Measurements from ENCODE around the gene SERINC1. TPM values are rescaled to one million over a fixed set of nuclear protein-coding genes. Genes with fewer than 3 reads are reported as not detected.

Gene SERINC1
- total RNA-seq, 1 donor from 2014 or later = 136 TPM

DNA sequence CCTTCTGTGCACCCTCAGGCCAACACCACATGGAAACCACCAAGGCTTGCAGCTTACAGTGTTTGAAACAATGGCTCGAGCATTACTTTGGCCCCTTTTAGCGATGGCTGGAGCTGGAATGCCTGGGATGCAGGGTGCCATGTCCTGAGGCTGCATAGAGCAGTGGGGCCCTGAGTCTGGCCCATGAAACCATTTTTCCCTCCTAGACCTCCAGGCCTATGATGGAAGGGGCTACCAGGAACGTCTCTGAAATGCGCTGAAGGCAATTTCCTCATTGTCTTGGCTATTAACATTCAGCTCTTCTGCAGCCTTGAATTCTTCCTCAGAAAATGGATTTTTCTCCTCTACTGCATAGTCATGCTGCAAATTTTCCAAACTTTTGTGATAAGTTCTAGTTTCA, 29.9 kb upstream of the SERINC1 start:
- Histone ChIP-seq H2AFZ (replicated peaks) (no peak overlapping the region), H3F3A (ENCODE audit: low read depth) (peaks cover 7% of the 10 kb centered on the region), H3K27me3 (no peaks in the 10 kb centered on the region), H3K36me3 (peaks cover 54% of the 10 kb centered on the region), H3K79me2 (ENCODE audit: low read depth) (peaks cover 97% of the 10 kb centered on the region), H3K4me2 (no peak overlapping the region), H3K9ac (no peak overlapping the region), H3K9me3 (ENCODE audit: low read depth) (peaks cover 69% of the 10 kb centered on the region), H3K4me3 (no peak overlapping the region), H3K27ac (no peak overlapping the region), H3K4me1 (no peaks in the 10 kb centered on the region), H4K20me1 (ENCODE audit: low read depth) (no peaks in the 10 kb centered on the region)
- peaks cover 3% of the 10 kb centered on the region for H3K27me3 Mint-ChIP-seq (ENCODE audit: insufficient read depth, low read depth)
- peaks cover 16% of the 10 kb centered on the region for H3K36me3 Mint-ChIP-seq
- no peaks in the 10 kb centered on the region for H3K4me1 Mint-ChIP-seq
- H3K27ac Mint-ChIP-seq = no peak overlapping the region
- no peak for DNase-seq (ENCODE audit: low spot score)
- TF ChIP-seq EZH2 (IDR thresholded peaks at IDR 0.05) (no peak), EZH2phosphoT487 (IDR thresholded peaks at IDR 0.05) (no peak)
- TF ChIP-seq, protein P1, sequence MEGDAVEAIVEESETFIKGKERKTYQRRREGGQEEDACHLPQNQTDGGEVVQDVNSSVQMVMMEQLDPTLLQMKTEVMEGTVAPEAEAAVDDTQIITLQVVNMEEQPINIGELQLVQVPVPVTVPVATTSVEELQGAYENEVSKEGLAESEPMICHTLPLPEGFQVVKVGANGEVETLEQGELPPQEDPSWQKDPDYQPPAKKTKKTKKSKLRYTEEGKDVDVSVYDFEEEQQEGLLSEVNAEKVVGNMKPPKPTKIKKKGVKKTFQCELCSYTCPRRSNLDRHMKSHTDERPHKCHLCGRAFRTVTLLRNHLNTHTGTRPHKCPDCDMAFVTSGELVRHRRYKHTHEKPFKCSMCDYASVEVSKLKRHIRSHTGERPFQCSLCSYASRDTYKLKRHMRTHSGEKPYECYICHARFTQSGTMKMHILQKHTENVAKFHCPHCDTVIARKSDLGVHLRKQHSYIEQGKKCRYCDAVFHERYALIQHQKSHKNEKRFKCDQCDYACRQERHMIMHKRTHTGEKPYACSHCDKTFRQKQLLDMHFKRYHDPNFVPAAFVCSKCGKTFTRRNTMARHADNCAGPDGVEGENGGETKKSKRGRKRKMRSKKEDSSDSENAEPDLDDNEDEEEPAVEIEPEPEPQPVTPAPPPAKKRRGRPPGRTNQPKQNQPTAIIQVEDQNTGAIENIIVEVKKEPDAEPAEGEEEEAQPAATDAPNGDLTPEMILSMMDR (IDR thresholded peaks at IDR 0.05) = no peak
- H3K9me3 Mint-ChIP-seq = peaks cover 40% of the 10 kb centered on the region
- no peak overlapping the region for H3K4me3 Mint-ChIP-seq

GRCh38 chr6:122495612-122496011, 24.0 kb upstream of the SERINC1 start:
- no peak for DNase-seq (ENCODE audit: low spot score)
- Histone ChIP-seq H3K27me3 (no peaks in the 10 kb centered on the region), H4K20me1 (ENCODE audit: low read depth) (no peaks in the 10 kb centered on the region), H3F3A (ENCODE audit: low read depth) (peaks cover 4% of the 10 kb centered on the region), H3K36me3 (peaks cover 51% of the 10 kb centered on the region), H3K79me2 (ENCODE audit: low read depth) (peaks cover 97% of the 10 kb centered on the region), H2AFZ (replicated peaks) (no peak overlapping the region), H3K9me3 (ENCODE audit: low read depth) (peaks cover 69% of the 10 kb centered on the region), H3K4me2 (no peak overlapping the region), H3K27ac (no peak overlapping the region), H3K4me3 (no peak overlapping the region), H3K9ac (no peak overlapping the region), H3K4me1 (no peaks in the 10 kb centered on the region)
- no peak for TF ChIP-seq EZH2 (IDR thresholded peaks at IDR 0.05)
- TF ChIP-seq, protein P1 (IDR thresholded peaks at IDR 0.05) = no peak
- no peak for TF ChIP-seq EZH2phosphoT487 (IDR thresholded peaks at IDR 0.05)
- peaks cover 11% of the 10 kb centered on the region for H3K36me3 Mint-ChIP-seq
- H3K27me3 Mint-ChIP-seq (ENCODE audit: insufficient read depth, low read depth) = peaks cover 6% of the 10 kb centered on the region
- no peaks in the 10 kb centered on the region for H3K4me1 Mint-ChIP-seq
- H3K27ac Mint-ChIP-seq = no peak overlapping the region
- no peak overlapping the region for H3K4me3 Mint-ChIP-seq
- H3K9me3 Mint-ChIP-seq = peaks cover 34% of the 10 kb centered on the region

DNA sequence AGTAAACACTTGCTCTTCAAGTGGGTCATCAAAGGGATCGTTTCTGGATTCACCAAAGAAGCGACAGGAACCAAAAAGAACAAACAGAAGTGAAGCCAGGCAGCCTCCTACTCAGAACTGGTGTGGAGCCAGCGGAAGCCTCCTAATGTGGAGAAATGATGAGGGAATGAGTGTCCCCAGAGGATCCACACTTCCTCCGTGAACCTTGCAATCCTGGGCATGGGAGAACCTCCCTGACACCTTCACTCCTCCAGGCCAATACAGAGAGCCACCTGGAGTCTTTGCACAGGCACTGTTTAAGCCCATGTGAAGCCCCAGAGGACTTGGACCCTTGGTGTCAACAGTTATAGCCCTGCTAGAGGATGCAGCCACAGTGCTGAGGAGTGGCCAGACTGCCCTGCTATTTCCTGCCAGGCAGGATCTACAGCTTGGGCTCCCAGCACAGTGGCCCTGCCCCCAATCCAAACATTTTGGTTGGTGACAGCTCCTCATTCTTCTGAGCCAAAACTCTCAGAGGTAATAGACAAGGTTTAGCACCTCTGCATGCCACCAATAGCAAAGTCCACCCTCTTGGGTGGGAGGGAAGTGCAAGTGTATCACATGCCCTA, 23.2 kb upstream of the SERINC1 start:
- H3K9ac ChIP-seq = no peak overlapping the region
- no peaks in the 10 kb centered on the region for H3K4me1 Mint-ChIP-seq
- peaks cover 9% of the 10 kb centered on the region for H3K36me3 Mint-ChIP-seq
- peaks cover 62% of the 10 kb centered on the region for H3K9me3 ChIP-seq (ENCODE audit: low read depth)
- no peaks in the 10 kb centered on the region for H4K20me1 ChIP-seq (ENCODE audit: low read depth)
- no peak overlapping the region for H3K27ac ChIP-seq
- TF ChIP-seq, protein P1 (IDR thresholded peaks at IDR 0.05) = no peak
- TF ChIP-seq EZH2 (IDR thresholded peaks at IDR 0.05) (no peak), EZH2phosphoT487 (IDR thresholded peaks at IDR 0.05) (no peak)
- H2AFZ ChIP-seq (replicated peaks) = no peak overlapping the region
- H3K4me2 ChIP-seq = no peak overlapping the region
- H3K79me2 ChIP-seq (ENCODE audit: low read depth) = peaks cover 97% of the 10 kb centered on the region
- H3K27me3 ChIP-seq = no peaks in the 10 kb centered on the region
- peaks cover 32% of the 10 kb centered on the region for H3K9me3 Mint-ChIP-seq
- H3K27me3 Mint-ChIP-seq (ENCODE audit: insufficient read depth, low read depth) = peaks cover 6% of the 10 kb centered on the region
- no peak for DNase-seq (ENCODE audit: low spot score)
- no peak overlapping the region for H3K4me3 Mint-ChIP-seq
- H3K4me1 ChIP-seq = no peaks in the 10 kb centered on the region
- H3K4me3 ChIP-seq = no peak overlapping the region
- no peak overlapping the region for H3K27ac Mint-ChIP-seq
- no peaks in the 10 kb centered on the region for H3F3A ChIP-seq (ENCODE audit: low read depth)
- H3K36me3 ChIP-seq = peaks cover 48% of the 10 kb centered on the region

Measured in neural progenitor cell (in vitro differentiated cells).